GM18868 (cell line): Measurements from ENCODE around the gene GNL1.
"Not testable (repeated sequence)": the region's sequence is repeated elsewhere in the genome, so short reads cannot be mapped to it uniquely, and the experiment has no call there.

Experiments used
- ATAC-seq: cut with Tn5 transposase; IDR thresholded peaks from one replicate; pipeline ENCODE4 v1.9.1; 2021; ENCODE audit warnings: mild to moderate bottlenecking, moderate library complexity; ENCODE audit not compliant: unreplicated experiment

GNL1 gene

DNA sequence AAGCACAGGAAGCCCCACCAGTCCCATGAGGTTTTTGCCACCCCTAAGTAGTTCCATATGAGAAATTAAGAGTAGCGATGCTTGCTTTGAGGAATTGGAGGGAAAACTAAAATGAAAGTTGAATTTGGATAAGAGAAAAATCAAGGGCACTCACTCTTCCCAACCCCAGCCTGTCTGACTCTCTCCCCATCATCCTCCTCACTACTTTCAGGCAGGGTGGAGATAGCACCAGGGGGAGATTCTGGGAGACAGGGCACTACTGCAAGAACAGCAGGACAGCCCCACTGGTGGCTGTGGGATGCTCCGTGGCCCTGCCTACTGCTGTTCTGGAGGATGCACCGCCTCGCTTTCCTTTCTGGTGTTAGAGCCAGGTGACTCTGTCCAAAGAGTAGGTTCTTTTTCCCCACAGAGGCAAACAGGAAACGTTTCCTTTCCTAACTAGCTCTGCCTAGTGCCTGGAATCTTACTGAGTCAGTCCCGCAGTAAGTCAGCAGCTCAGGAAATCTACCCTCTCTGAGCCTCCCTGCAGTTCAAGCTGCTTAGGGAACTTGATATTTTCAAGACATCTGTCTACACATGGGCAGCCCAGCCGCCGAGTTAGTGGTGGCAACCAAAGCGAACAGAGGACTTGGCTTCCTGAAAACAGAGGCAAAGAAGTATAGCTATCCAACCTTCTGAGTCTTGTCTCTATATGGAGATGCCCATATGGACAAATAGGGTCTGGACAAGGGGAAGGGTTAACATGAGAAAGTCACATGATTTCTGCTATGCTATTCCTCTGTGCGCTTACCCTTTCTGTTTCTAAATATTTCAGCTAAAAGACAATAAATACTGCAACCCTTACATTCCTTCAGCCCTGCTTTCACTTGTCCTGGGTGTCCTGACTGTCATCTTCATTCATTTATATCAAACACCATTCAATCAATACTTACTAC lies 55.6 kb downstream of the GNL1 start:
- ATAC-seq = no peak

DNA sequence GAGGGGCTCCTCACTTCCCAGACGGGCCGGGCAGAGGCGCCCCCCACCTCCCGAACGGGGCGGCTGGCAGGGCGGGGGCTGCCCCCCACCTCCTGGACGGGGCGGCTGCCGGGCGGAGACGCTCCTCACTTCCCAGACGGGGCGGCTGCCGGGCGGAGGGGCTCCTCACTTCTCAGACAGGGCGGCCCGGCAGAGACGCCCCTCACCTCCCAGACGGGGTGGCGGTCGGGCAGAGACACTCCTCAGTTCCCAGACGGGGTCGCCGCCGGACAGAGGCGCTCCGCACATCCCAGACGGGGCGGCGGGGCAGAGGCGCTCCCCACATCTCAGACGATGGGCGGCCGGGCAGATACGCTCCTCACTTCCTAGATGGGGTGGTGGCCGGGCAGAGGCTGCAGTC lies 57.6 kb downstream of the GNL1 start:
- not testable (repeated sequence) for ATAC-seq

DNA sequence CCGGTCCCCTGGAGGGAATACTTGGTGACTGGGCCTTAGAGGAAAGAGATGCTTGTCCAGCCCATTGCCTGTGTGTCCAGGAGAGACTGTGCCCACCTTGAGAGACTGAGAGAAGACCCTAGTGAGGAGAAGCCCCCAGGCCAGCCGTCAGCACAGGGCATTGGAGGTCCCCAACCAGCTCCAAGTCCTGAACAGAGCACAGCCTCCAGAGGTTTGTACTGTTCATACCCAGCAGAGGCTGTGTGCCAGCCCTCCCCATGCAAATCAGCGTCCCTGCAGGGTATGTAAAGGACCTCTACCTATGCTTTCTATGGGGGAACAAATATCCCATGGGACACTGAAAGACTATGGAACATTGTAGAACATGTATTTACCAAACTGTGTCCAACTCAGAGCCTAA lies 58.6 kb downstream of the GNL1 start:
- no peak for ATAC-seq

DNA sequence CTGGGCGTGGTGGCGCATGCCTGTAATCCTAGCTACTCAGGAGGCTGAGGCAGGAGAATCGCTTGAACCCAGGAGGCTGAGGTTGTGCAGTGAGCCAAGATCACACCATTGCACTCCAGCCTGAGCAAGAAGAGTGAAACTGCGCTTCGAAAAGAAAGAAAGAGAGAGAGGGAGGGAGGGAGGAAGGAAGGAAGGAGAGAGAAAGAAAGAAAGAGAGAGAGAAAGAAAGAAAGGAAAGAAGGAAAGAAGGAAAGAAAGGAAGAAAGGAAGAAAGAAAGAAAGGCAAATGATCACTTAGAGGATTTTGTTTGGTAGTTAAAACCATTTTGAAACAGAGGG lies 59.1 kb downstream of the GNL1 start:
- ATAC-seq = not testable (repeated sequence)

DNA sequence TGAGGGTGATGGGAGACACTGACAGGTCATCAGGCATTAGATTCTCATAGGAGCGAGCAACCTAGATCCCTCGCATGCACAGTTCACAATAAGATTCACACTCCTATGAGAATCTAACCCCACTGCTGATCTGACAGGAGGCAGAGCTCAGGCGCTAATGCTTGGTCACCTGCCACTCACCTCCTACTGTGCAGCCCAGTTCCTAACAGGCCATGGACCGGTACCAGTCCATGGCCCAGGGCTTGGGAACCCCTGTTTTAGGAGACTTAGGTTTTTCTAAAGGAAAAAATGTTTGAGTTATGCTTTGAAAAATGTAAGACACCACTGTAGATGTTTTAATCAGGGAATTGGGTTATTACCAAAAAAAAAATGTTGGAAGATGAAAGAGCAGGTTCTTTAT lies 60.3 kb downstream of the GNL1 start:
- ATAC-seq = no peak

DNA sequence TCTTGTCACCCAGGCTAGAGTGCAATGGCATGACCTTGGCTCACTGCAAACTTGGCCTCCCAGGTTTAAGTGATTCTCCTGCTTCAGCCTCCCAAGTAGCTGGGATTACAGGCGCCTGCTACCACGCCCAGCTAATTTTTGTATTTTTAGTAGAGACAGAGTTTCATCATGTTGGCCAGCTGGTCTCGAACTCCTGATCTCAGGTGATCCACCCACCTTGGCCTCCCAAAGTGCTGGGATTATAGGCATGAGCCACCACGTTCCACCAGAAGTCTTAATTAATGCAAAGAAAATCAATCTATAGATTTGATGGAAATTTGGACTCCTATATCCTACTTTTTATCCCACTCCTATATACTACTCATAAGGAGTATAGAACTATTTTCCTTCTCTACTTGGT lies 61.2 kb downstream of the GNL1 start:
- ATAC-seq = not testable (repeated sequence)

DNA sequence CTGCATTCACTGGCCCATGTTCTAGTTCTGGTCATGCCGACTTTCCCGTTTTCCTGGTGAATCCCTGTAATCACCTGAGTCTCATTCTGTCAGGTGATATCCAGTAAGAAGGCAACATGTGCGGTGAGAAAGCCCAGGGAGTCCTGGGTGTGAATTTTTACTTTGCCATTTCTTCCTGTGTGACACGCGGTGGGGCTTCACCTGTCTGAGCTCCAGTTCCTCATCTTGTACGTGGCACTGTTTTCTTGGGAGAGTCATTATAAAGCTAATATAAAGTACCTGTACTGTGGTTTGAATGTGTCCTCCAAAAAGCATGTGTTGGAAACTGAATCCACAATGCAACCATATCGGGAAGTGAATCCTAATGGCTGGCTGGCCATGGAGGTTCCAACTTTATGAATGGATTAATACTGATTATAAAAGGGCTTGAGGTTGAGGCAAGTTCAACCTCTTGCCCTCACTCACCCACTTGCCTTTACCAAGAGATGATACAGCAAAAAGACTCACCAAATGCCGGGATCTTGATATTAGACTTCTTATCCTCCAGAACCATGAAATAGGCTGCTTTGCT lies 61.9 kb downstream of the GNL1 start:
- no peak for ATAC-seq

DNA sequence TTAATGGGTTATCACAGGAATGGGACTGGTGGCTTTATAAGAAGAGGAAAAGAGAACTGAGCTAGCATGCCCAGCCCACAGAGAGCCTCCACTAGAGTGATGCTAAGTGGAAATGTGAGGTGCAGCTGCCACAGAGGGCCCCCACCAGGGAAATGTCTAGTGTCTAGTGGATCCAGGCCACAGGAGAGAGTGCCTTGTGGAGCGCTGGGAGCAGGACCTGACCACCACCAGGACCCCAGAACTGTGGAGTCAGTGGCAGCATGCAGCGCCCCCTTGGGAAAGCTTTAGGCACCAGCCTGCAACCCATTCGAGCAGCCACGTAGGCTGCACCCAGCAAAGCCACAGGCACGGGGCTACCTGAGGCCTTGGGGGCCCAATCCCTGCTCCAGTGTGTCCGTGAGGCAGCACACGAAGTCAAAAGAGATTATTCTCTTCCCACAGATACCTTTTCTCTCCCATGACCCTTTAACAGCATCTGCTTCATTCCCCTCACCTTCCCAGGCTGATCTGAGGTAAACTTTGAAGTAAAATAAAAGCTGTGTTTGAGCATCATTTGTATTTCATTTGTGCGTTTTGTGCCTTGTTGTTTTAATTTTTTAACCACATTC lies 62.5 kb downstream of the GNL1 start:
- ATAC-seq = no peak

DNA sequence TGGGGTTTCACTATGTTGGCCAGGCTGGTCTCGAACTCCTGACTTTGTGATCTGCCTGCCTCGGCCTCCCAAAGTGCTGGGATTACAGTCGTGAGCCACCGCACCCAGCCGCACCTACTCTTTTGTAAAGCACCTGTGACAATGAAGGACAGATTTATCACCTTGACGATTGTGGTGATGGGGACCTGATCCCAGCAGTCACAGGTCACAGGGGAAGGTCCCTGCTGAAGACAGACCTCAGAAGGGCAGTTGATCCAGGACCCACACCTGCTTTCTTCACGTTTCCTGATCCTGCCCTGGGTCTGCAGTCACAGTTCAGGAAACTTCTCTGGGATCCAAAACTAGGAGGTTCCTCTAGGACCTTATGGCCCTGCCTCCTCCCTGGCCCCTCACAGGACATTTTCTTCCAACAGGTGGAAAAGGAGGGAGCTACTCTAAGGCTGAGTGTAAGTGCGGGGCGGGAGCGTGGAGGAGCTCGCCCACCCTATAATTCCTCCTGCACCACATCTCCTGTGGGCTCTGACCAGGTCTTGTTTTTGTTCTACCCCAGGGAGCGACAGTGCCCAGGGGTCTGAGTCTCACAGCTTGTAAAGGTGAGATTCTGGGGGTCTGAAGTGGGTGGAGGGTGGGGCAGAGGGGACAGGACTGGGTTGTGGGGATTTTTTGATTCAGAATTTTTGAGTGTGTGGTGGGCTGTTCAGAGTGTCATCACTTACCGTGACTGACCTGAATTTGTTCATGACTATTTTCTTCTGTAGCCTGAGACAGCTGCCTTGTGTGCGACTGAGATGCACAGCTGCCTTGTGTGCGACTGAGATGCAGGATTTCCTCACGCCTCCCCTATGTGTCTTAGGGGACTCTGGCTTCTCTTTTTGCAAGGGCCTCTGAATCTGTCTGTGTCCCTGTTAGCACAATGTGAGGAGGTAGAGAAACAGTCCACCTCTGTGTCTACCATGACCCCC lies 64.0 kb downstream of the GNL1 start:
- no peak for ATAC-seq
